SK-N-MC (cell line): Measurements from ENCODE around the gene KLF18.
"Not testable (repeated sequence)": the region's sequence is repeated elsewhere in the genome, so short reads cannot be mapped to it uniquely, and the experiment has no call there.

Experiments used
- DNase-seq: peaks from one replicate; pipeline ENCODE4 v3.0.0-alpha.2; 2011; ENCODE audit warnings: low read depth, low spot score
- H3K27ac ChIP-seq: fragments of 200-600 bp; sonication (generic); 2 replicates; pipeline ENCODE4 v1.5.1; 2016; ENCODE audit warnings: mixed run types
- H3K36me3 ChIP-seq: fragments of 200-600 bp; sonication (generic); 2 replicates; pipeline ENCODE4 v1.6.1; 2017; ENCODE audit warnings: antibody characterized with exemption, low read length, mixed read lengths; ENCODE audit not compliant: insufficient read depth
- H3K4me3 ChIP-seq: fragments of 200-600 bp; sonication (generic); 2 replicates; pipeline ENCODE4 v1.5.1; 2016
- H3K9ac ChIP-seq: fragments of 200-600 bp; sonication (generic); 2 replicates; pipeline ENCODE4 v1.8.0; 2017; ENCODE audit warnings: mixed run types, mixed read lengths; ENCODE audit not compliant: insufficient read length
- H3K9me3 ChIP-seq: fragments of 200-600 bp; sonication (generic); 2 replicates; pipeline ENCODE4 v1.6.1; 2017; ENCODE audit warnings: low read depth, mild to moderate bottlenecking, antibody characterized with exemption, low read length, moderate library complexity, mixed read lengths
- EZH2 ChIP-seq: fragments of 200-600 bp; sonication (generic); IDR thresholded peaks from one replicate; pipeline ENCODE4 v1.6.1; 2017; ENCODE audit warnings: antibody characterized with exemption
- FOXP2 ChIP-seq: optimal IDR thresholded peaks from 2 replicates; pipeline ENCODE3; 2011; ENCODE audit warnings: mild to moderate bottlenecking, moderate library complexity; ENCODE audit not compliant: insufficient read depth; ENCODE audit errors: extremely low read length, control extremely low read depth
- POLR2AphosphoS5 ChIP-seq: IDR thresholded peaks from 2 replicates; pipeline ENCODE4 v1.6.1; 2012; ENCODE audit warnings: mild to moderate bottlenecking, low read depth, low read length, borderline replicate concordance

KLF18 gene

GRCh38 chr1:44151808-44152207 is 10.4 kb upstream of the KLF18 start:
- no peaks in the 10 kb centered on the region for H3K36me3 ChIP-seq
- DNase-seq, result no peak
- H3K9me3 ChIP-seq, result no peaks in the 10 kb centered on the region
- H3K27ac ChIP-seq, result no peak overlapping the region
- TF ChIP-seq FOXP2, result no peak
- no peak for TF ChIP-seq POLR2AphosphoS5
- TF ChIP-seq EZH2, result no peak
- H3K9ac ChIP-seq, result peak overlapping the region; percentile 28
- H3K4me3 ChIP-seq, result no peak overlapping the region

DNA sequence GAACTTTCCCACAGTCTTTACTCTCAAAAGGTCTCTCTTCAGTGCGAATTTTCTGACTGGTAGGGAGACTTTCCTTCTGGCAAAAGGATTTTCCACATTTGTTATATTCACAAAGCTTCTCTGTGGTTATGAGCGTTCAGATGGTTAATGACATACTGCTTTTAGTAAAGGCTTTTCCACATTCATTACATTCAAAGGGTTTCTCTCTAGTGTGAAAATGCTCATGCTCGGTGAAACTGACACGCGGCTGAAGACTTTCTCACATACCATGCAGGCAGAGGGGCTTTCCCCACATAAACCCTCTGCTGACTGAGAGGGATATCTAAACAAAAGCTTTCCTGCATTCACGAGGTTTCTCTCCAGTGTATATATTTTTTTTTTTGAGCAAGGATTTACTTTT is 9.9 kb upstream of the KLF18 start:
- Histone ChIP-seq H3K36me3 (no peaks in the 10 kb centered on the region), H3K4me3 (no peak overlapping the region), H3K27ac (no peak overlapping the region), H3K9ac (peak overlapping the region; percentile 28), H3K9me3 (no peaks in the 10 kb centered on the region)
- no peak for DNase-seq
- no peak for TF ChIP-seq EZH2
- no peak for TF ChIP-seq FOXP2
- TF ChIP-seq POLR2AphosphoS5, result no peak

- no peak overlapping the region for H3K9ac ChIP-seq
- no peak for TF ChIP-seq POLR2AphosphoS5
- no peak for TF ChIP-seq FOXP2
- TF ChIP-seq EZH2, result no peak
- no peak overlapping the region for H3K27ac ChIP-seq
- DNase-seq, result no peak
- no peak overlapping the region for H3K4me3 ChIP-seq
- H3K9me3 ChIP-seq, result 0 out of 2 replicates have a peak, but pooled peaks cover 2% of the 10 kb centered on the region
- no peaks in the 10 kb centered on the region for H3K36me3 ChIP-seq
Measured at GRCh38 chr1:44147582-44147981, 6.2 kb upstream of the KLF18 start.

- no peak for TF ChIP-seq EZH2
- no peak for TF ChIP-seq FOXP2
- no peak for TF ChIP-seq POLR2AphosphoS5
- DNase-seq, result no peak
Measured at GRCh38 chr1:44146536-44147361, 5.3 kb upstream of the KLF18 start.

GRCh38 chr1:44144962-44145756 is 3.7 kb upstream of the KLF18 start:
- Histone ChIP-seq H3K36me3 (no peaks in the 10 kb centered on the region), H3K27ac (no peak overlapping the region), H3K9ac (no peak overlapping the region), H3K4me3 (no peak overlapping the region), H3K9me3 (0 out of 2 replicates have a peak, but pooled peaks cover 2% of the 10 kb centered on the region)
- TF ChIP-seq POLR2AphosphoS5 (no peak), FOXP2 (no peak), EZH2 (no peak)
- DNase-seq, result no peak

More at GRCh38 chr1:44146536-44147361, 5.3 kb upstream of the KLF18 start:
- no peaks in the 10 kb centered on the region for H3K36me3 ChIP-seq
- no peak overlapping the region for H3K9ac ChIP-seq
- no peak overlapping the region for H3K27ac ChIP-seq
- 0 out of 2 replicates have a peak, but pooled peaks cover 2% of the 10 kb centered on the region for H3K9me3 ChIP-seq
- H3K4me3 ChIP-seq, result no peak overlapping the region

GRCh38 chr1:44139565-44139964 is 1.9 kb downstream of the KLF18 start:
- H3K9me3 ChIP-seq, H3K4me3 ChIP-seq, H3K9ac ChIP-seq, H3K27ac ChIP-seq, H3K36me3 ChIP-seq, DNase-seq: not testable (repeated sequence)

DNA sequence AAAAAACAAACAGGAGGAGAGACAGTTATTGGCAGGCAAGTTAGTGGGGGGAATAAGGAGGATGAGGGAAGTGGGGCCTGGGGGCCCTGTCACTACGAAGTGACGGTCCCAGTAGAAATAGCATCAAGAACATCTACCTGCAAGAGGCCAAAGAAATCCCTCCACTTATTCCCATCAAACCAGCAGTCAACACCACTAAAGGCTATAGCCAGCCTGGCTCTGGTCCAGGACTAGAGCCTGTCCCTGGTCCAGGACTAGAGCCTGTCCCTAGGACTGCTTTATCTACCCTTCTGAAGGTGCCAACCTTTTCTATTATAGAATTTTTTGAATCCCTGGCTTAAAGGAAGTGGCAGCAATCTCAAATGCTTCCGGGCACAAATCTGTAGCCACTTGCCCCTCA is 3.2 kb downstream of the KLF18 start:
- H3K4me3 ChIP-seq, result no peak overlapping the region
- TF ChIP-seq FOXP2 (no peak), POLR2AphosphoS5 (no peak), EZH2 (no peak)
- no peak overlapping the region for H3K9ac ChIP-seq
- H3K9me3 ChIP-seq, result no peaks in the 10 kb centered on the region
- no peak for DNase-seq
- H3K36me3 ChIP-seq, result no peaks in the 10 kb centered on the region
- no peak overlapping the region for H3K27ac ChIP-seq

DNA sequence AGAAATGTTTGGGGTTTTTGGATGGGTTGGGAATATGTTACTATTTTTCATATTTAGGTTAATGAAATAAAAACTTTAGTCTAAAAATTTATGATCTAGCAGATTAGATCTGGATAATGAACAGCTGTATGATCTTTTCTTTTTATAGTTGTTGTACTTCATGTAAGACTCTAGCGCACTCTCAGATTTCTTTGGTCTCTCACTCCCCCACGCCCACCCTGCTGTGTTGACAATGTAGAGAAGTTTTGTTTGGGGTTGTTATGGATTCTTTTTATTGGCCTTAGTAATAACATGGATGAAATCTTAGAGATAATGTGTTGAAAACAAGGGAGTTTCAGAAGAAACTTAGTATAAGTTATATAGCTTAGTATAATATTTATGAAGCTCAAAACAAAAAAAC is 5.5 kb downstream of the KLF18 start:
- H3K36me3 ChIP-seq, result no peaks in the 10 kb centered on the region
- H3K9me3 ChIP-seq, result no peaks in the 10 kb centered on the region
- DNase-seq, result no peak
- no peak overlapping the region for H3K4me3 ChIP-seq
- H3K27ac ChIP-seq, result no peak overlapping the region
- TF ChIP-seq POLR2AphosphoS5 (no peak), EZH2 (no peak), FOXP2 (no peak)
- H3K9ac ChIP-seq, result no peak overlapping the region
